Panc1 (cell line): Measurements from ENCODE around the gene IGLON5. TPM values are rescaled to one million over a fixed set of nuclear protein-coding genes. Genes with fewer than 3 reads are reported as not detected.

ENCODE experiments used
- ATAC-seq: fragments of 200-7000 bp; cut with Tn5 transposase; 2 replicates; pipeline ENCODE4 v1.9.1; 2020; ENCODE audit warnings: mild to moderate bottlenecking, moderate library complexity
- BruUV-seq: library from RNA; stranded (reverse); fragments of 400-500 nt; replicated peaks from 2 replicates; lab custom pipeline; 2021; lab: Mats Ljungman, UMichigan
- CTCF ChIA-PET: fragments of 300-600 bp; sonication (Branson Sonifier 250); formaldehyde crosslinking; loops from one replicate; lab custom pipeline; 2022; ENCODE audit warnings: antibody characterized with exemption; lab: Charles Lee
- POLR2A ChIA-PET: fragments of 300-600 bp; sonication (Branson Sonifier 250); formaldehyde crosslinking; loops from one replicate; lab custom pipeline; 2022; ENCODE audit warnings: antibody characterized with exemption; lab: Charles Lee
- DNase-seq: peaks from one replicate; pipeline ENCODE4 v3.0.0-alpha.2; 2010; ENCODE audit warnings: low read depth, low spot score
- H3K27ac ChIP-seq: 2 replicates; pipeline ENCODE4 v1.5.1; 2011; ENCODE audit warnings: mild to moderate bottlenecking, low read length, inconsistent platforms
- H3K27me3 ChIP-seq: fragments of 200-500 bp; sonication (Bioruptor generic); 2 replicates; pipeline ENCODE4 v1.6.0; 2014; ENCODE audit warnings: low read length, inconsistent platforms; ENCODE audit not compliant: control insufficient read depth, insufficient read depth
- H3K36me3 ChIP-seq: fragments of 200-500 bp; sonication (Bioruptor generic); 2 replicates; pipeline ENCODE4 v1.5.1; 2014; ENCODE audit warnings: inconsistent platforms, mild to moderate bottlenecking, low read length, moderate library complexity; ENCODE audit not compliant: control insufficient read depth, insufficient read depth
- H3K4me1 ChIP-seq: 2 replicates; pipeline ENCODE4 v1.5.1; 2011; ENCODE audit warnings: inconsistent platforms, mild to moderate bottlenecking, low read length, moderate library complexity; ENCODE audit not compliant: control insufficient read depth, insufficient read depth
- H3K4me3 ChIP-seq, 2 experiments: 2 replicates each; pipeline ENCODE4 v1.5.1; 2011 to 2012; ENCODE audit warnings: low read depth in 2 of 2, low read length in 2 of 2, mild to moderate bottlenecking in 2 of 2, inconsistent platforms in 1 of 2, moderate library complexity in 1 of 2
- H3K9me3 ChIP-seq: fragments of 200-500 bp; sonication (Bioruptor generic); 2 replicates; pipeline ENCODE4 v1.5.1; 2014; ENCODE audit warnings: low read depth, mild to moderate bottlenecking, inconsistent platforms, low read length, moderate library complexity; ENCODE audit not compliant: control insufficient read depth, insufficient read depth
- POLR2AphosphoS5 ChIP-seq: IDR thresholded peaks from 2 replicates; pipeline ENCODE4 v1.6.1; 2012; ENCODE audit warnings: mild to moderate bottlenecking, low read depth, low read length, moderate library complexity
- SIN3A ChIP-seq: IDR thresholded peaks from 2 replicates; pipeline ENCODE4 v1.6.1; 2012; ENCODE audit warnings: low read depth, mild to moderate bottlenecking, low read length, moderate library complexity, borderline replicate concordance; ENCODE audit not compliant: insufficient read depth
- TCF7L2 ChIP-seq: IDR thresholded peaks from 2 replicates; pipeline ENCODE4 v1.6.1; 2011; ENCODE audit warnings: mild to moderate bottlenecking, low read depth, low read length, inconsistent platforms
- in situ Hi-C: cut with HindIII; loops from 2 replicates; pipeline ENCODE4 v1.10.0; 2016; ENCODE audit warnings: low sequenced_read_pairs, low pct_unique_long_range_greater_than_20kb
- intact Hi-C: fragments of 100-400 bp; cut with micrococcal nuclease; formaldehyde crosslinking; loops from one replicate; pipeline ENCODE4 v1.10.0; 2022; ENCODE audit not compliant: unreplicated experiment
- total RNA-seq: library from RNA; stranded (reverse); gene quantifications from one replicate; pipeline ENCODE4 v1.2.1, GENCODE V29; 2021; ENCODE audit not compliant: unreplicated experiment
- TF ChIP-seq, protein P1 (sequence below), 2 experiments: IDR thresholded peaks; 2 replicates each; pipeline ENCODE4 v1.6.1; 2011 to 2012; ENCODE audit warnings: low read depth in 2 of 2, control low read depth in 1 of 2, low read length in 1 of 2, mild to moderate bottlenecking in 1 of 2, moderate library complexity in 1 of 2; ENCODE audit not compliant: insufficient read depth in 1 of 2
- TF ChIP-seq, protein P2 (sequence below): fragments of 450-650 bp; IDR thresholded peaks from 2 replicates; pipeline ENCODE4 v1.5.1; 2017; ENCODE audit warnings: mild to moderate bottlenecking

The IGLON5 gene
- total RNA-seq, 1 experiment from 2014 or later = 0.13 TPM

DNA sequence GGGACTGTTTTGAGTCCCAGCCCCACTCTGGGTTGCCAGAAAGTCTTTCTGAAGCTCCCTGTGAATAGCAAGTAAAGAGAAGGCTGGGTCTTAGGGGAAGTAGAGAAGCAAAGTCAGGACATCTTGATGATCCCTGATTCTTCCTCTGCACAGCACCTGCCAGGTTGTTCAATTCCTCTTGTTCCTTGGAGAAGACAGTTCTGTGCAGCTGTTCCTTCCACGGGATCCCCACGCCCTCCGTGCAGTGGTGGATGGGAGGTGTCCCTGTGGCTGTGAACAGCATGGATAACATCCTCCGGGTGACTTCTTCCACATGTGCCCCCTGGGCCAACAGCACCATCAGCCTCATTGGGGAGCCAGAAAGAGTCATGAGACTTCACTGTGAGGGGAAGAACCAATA lies 29.1 kb upstream of the IGLON5 start:
- ChIA-PET POLR2A (no interaction called here), CTCF (no interaction called here)
- intact Hi-C loops (no loop called here), in situ Hi-C loops (no loop called here)
- no peaks in the 10 kb centered on the region for H3K36me3 ChIP-seq
- H3K4me1 ChIP-seq = no peaks in the 10 kb centered on the region
- H3K4me3 ChIP-seq = no peak overlapping the region
- H3K9me3 ChIP-seq = no peaks in the 10 kb centered on the region
- DNase-seq (no peak), ATAC-seq (no peak)
- H3K27ac ChIP-seq = no peak overlapping the region
- TF ChIP-seq SIN3A (no peak), POLR2AphosphoS5 (no peak), TCF7L2 (no peak)
- TF ChIP-seq, protein P1, sequence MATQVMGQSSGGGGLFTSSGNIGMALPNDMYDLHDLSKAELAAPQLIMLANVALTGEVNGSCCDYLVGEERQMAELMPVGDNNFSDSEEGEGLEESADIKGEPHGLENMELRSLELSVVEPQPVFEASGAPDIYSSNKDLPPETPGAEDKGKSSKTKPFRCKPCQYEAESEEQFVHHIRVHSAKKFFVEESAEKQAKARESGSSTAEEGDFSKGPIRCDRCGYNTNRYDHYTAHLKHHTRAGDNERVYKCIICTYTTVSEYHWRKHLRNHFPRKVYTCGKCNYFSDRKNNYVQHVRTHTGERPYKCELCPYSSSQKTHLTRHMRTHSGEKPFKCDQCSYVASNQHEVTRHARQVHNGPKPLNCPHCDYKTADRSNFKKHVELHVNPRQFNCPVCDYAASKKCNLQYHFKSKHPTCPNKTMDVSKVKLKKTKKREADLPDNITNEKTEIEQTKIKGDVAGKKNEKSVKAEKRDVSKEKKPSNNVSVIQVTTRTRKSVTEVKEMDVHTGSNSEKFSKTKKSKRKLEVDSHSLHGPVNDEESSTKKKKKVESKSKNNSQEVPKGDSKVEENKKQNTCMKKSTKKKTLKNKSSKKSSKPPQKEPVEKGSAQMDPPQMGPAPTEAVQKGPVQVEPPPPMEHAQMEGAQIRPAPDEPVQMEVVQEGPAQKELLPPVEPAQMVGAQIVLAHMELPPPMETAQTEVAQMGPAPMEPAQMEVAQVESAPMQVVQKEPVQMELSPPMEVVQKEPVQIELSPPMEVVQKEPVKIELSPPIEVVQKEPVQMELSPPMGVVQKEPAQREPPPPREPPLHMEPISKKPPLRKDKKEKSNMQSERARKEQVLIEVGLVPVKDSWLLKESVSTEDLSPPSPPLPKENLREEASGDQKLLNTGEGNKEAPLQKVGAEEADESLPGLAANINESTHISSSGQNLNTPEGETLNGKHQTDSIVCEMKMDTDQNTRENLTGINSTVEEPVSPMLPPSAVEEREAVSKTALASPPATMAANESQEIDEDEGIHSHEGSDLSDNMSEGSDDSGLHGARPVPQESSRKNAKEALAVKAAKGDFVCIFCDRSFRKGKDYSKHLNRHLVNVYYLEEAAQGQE (IDR thresholded peaks at IDR 0.05; ENCODE audit: insufficient read depth in 1 of 2, low read depth in 2 of 2, low read length in 1 of 2) = no peak
- TF ChIP-seq, protein P2, sequence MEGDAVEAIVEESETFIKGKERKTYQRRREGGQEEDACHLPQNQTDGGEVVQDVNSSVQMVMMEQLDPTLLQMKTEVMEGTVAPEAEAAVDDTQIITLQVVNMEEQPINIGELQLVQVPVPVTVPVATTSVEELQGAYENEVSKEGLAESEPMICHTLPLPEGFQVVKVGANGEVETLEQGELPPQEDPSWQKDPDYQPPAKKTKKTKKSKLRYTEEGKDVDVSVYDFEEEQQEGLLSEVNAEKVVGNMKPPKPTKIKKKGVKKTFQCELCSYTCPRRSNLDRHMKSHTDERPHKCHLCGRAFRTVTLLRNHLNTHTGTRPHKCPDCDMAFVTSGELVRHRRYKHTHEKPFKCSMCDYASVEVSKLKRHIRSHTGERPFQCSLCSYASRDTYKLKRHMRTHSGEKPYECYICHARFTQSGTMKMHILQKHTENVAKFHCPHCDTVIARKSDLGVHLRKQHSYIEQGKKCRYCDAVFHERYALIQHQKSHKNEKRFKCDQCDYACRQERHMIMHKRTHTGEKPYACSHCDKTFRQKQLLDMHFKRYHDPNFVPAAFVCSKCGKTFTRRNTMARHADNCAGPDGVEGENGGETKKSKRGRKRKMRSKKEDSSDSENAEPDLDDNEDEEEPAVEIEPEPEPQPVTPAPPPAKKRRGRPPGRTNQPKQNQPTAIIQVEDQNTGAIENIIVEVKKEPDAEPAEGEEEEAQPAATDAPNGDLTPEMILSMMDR = no peak
- no TSS peak for BruUV-seq
- no peaks in the 10 kb centered on the region; the same call in 1 of the 2 replicates for H3K27me3 ChIP-seq

DNA sequence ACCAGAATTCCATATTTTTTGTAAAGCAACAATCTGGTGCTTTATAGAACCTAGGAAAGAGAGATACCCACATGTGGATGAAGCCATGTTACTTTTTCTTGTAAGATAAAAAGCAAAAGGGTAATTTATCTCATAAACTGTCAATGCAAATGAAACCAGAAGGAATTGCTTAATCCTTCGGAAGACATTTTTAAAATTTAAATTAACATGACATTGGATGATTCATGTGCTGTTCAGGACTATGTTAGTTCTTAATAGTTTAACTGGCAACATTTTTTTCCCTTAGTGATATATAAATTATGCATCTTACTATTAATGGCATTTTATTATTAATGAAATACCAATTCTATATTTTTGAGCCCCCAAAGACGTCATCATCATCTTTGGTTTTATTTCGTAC lies 25.8 kb upstream of the IGLON5 start:
- no peak for ATAC-seq
- no peaks in the 10 kb centered on the region for H3K36me3 ChIP-seq
- H3K4me1 ChIP-seq = no peaks in the 10 kb centered on the region
- in situ Hi-C loops (no loop called here), intact Hi-C loops (no loop called here)
- POLR2A ChIA-PET = no interaction called here
- TF ChIP-seq, protein P1 (IDR thresholded peaks at IDR 0.05; ENCODE audit: insufficient read depth in 1 of 2, low read depth in 2 of 2, low read length in 1 of 2) = no peak
- TF ChIP-seq TCF7L2 (no peak), SIN3A (no peak), POLR2AphosphoS5 (no peak)
- TF ChIP-seq, protein P2 = no peak
- H3K9me3 ChIP-seq = no peaks in the 10 kb centered on the region
- no peak for DNase-seq
- CTCF ChIA-PET = no interaction called here
- BruUV-seq = no TSS peak
- H3K27me3 ChIP-seq = no peaks in the 10 kb centered on the region
- no peak overlapping the region for H3K4me3 ChIP-seq
- no peak overlapping the region for H3K27ac ChIP-seq
